ENCODE results near the gene SCLY.

Gene SCLY

GRCh38 chr2:238069021-238069709 is 8.4 kb downstream of the SCLY start:
- DNase-seq (ENCODE audit: low spot score): no peak

GRCh38 chr2:238069877-238070276 is 9.1 kb downstream of the SCLY start:
- no peak for DNase-seq (ENCODE audit: low spot score)

GRCh38 chr2:238075397-238075796 is 14.6 kb downstream of the SCLY start:
- no peak for DNase-seq (ENCODE audit: low spot score)

- DNase-seq (ENCODE audit: low spot score): no peak
These were observed 16.5 kb downstream of the SCLY start for GRCh38 chr2:238077292-238077691.

GRCh38 chr2:238079874-238080327 is 19.1 kb downstream of the SCLY start:
- DNase-seq (ENCODE audit: low spot score): no peak

GRCh38 chr2:238080518-238080917 is 19.7 kb downstream of the SCLY start:
- no peak for DNase-seq (ENCODE audit: low spot score)

- DNase-seq (ENCODE audit: low spot score): no peak
These were observed 20.3 kb downstream of the SCLY start for GRCh38 chr2:238081150-238081549.

GRCh38 chr2:238081561-238081960 is 20.8 kb downstream of the SCLY start:
- DNase-seq (ENCODE audit: low spot score): no peak

- DNase-seq (ENCODE audit: low spot score): no peak
These were observed 21.4 kb downstream of the SCLY start for GRCh38 chr2:238082151-238082550.

- DNase-seq (ENCODE audit: low spot score): no peak
These were observed 22.0 kb downstream of the SCLY start for GRCh38 chr2:238082827-238083226.

GRCh38 chr2:238083919-238084318 is 23.1 kb downstream of the SCLY start:
- no peak for DNase-seq (ENCODE audit: low spot score)

- no peak for DNase-seq (ENCODE audit: low spot score)
These were observed 24.0 kb downstream of the SCLY start for GRCh38 chr2:238084761-238085160.

GRCh38 chr2:238085899-238086298 is 25.1 kb downstream of the SCLY start:
- no peak for DNase-seq (ENCODE audit: low spot score)

GRCh38 chr2:238087211-238087610 is 26.4 kb downstream of the SCLY start:
- no peak for DNase-seq (ENCODE audit: low spot score)

GRCh38 chr2:238090887-238091286 is 30.1 kb downstream of the SCLY start:
- no peak for DNase-seq (ENCODE audit: low spot score)

GRCh38 chr2:238091436-238092060 is 30.7 kb downstream of the SCLY start:
- no peak for DNase-seq (ENCODE audit: low spot score)

- no peak for DNase-seq (ENCODE audit: low spot score)
These were observed 31.8 kb downstream of the SCLY start for GRCh38 chr2:238092486-238093035.

GRCh38 chr2:238093181-238094140 is 32.7 kb downstream of the SCLY start:
- no peak for DNase-seq (ENCODE audit: low spot score)

- no peak for DNase-seq (ENCODE audit: low spot score)
These were observed 33.7 kb downstream of the SCLY start for GRCh38 chr2:238094438-238095022.

- DNase-seq (ENCODE audit: low spot score): no peak
These were observed 34.3 kb downstream of the SCLY start for GRCh38 chr2:238095143-238095542.

GRCh38 chr2:238096311-238097011 is 35.7 kb downstream of the SCLY start:
- DNase-seq (ENCODE audit: low spot score): no peak

Data from SK-N-DZ (cell line).